IMR-90 (cell line): ENCODE results near the gene AGAP1. TPM values are rescaled to one million over a fixed set of nuclear protein-coding genes. Genes with fewer than 3 reads are reported as not detected.
A peak's percentile ranks its signal among the peaks of the same experiment; 100 is the strongest.

Experiments used
- ATAC-seq: fragments of 200-7000 bp; cut with Tn5 transposase; 2 replicates; pipeline ENCODE4 v1.9.1; 2020; ENCODE audit warnings: low read depth, mild to moderate bottlenecking, moderate library complexity
- BruUV-seq: library from RNA; stranded (reverse); fragments of 400-500 nt; replicated peaks from 2 replicates; lab custom pipeline; 2021; lab: Mats Ljungman, UMichigan
- CTCF ChIA-PET: fragments of 300-600 bp; formaldehyde crosslinking; extraction: SDS; loops from one replicate; lab custom pipeline; 2021; ENCODE audit warnings: antibody characterized with exemption; lab: Yijun Ruan, JAX
- POLR2A ChIA-PET: fragments of 300-600 bp; sonication (Branson Sonifier 250); formaldehyde crosslinking; loops from one replicate; lab custom pipeline; 2022; ENCODE audit warnings: antibody characterized with exemption; ENCODE audit not compliant: unreplicated experiment; lab: Charles Lee
- DNase-seq: peaks from one replicate; pipeline ENCODE4 v3.0.0; 2013
- H2AFZ ChIP-seq: replicated peaks from 2 replicates; pipeline ENCODE3; 2013; ENCODE audit warnings: low read length, mild to moderate bottlenecking; ENCODE audit not compliant: poor library complexity
- H2AK5ac ChIP-seq: 2 replicates; pipeline ENCODE4 v1.6.1; 2013; ENCODE audit warnings: low read depth, low read length, inconsistent platforms
- H2AK9ac ChIP-seq: replicated peaks from 2 replicates; pipeline ENCODE3; 2013; ENCODE audit warnings: mild to moderate bottlenecking, low read depth, low read length, moderate library complexity; ENCODE audit not compliant: poor library complexity
- H2BK120ac ChIP-seq: 2 replicates; pipeline ENCODE4 v1.6.1; 2013; ENCODE audit warnings: low read depth, low read length, inconsistent platforms
- H2BK15ac ChIP-seq: 3 replicates; pipeline ENCODE4 v1.6.1; 2013; ENCODE audit warnings: low read depth, low read length, inconsistent platforms
- H2BK20ac ChIP-seq: 2 replicates; pipeline ENCODE4 v1.6.1; 2013; ENCODE audit warnings: low read depth, mild to moderate bottlenecking, inconsistent platforms, low read length, moderate library complexity
- H2BK5ac ChIP-seq: 2 replicates; pipeline ENCODE4 v1.6.1; 2013; ENCODE audit warnings: mild to moderate bottlenecking, low read depth, low read length, inconsistent platforms; ENCODE audit not compliant: poor library complexity, severe bottlenecking
- H3K14ac ChIP-seq: replicated peaks from 2 replicates; pipeline ENCODE4 v1.6.1; 2013; ENCODE audit warnings: low read depth, low read length, inconsistent platforms
- H3K18ac ChIP-seq: 2 replicates; pipeline ENCODE4 v1.6.1; 2013; ENCODE audit warnings: low read depth, low read length, control low read depth
- H3K23ac ChIP-seq: 2 replicates; pipeline ENCODE4 v1.6.1; 2013; ENCODE audit warnings: low read depth, low read length, inconsistent platforms
- H3K27ac ChIP-seq: 2 replicates; pipeline ENCODE4 v1.5.1; 2013; ENCODE audit warnings: mild to moderate bottlenecking, control low read depth, low read length; ENCODE audit not compliant: insufficient read depth
- H3K27me3 ChIP-seq: 2 replicates; pipeline ENCODE4 v1.6.1; 2013; ENCODE audit warnings: low read length; ENCODE audit not compliant: control insufficient read depth, insufficient read depth
- H3K36me3 ChIP-seq: 2 replicates; pipeline ENCODE4 v1.6.1; 2013; ENCODE audit warnings: low read length, mixed read lengths; ENCODE audit not compliant: control insufficient read depth, insufficient read depth
- H3K4ac ChIP-seq: 2 replicates; pipeline ENCODE4 v1.6.1; 2013; ENCODE audit warnings: low read depth, low read length, inconsistent platforms
- H3K4me1 ChIP-seq: 2 replicates; pipeline ENCODE4 v1.6.1; 2013; ENCODE audit warnings: low read length, mixed read lengths; ENCODE audit not compliant: control insufficient read depth, insufficient read depth
- H3K4me2 ChIP-seq: 2 replicates; pipeline ENCODE4 v1.6.1; 2013; ENCODE audit warnings: low read depth, mild to moderate bottlenecking, control low read depth, low read length, moderate library complexity
- H3K4me3 ChIP-seq: 2 replicates; pipeline ENCODE4 v1.5.1; 2013; ENCODE audit warnings: low read depth, mild to moderate bottlenecking, control low read depth, low read length, moderate library complexity; ENCODE audit not compliant: insufficient read depth
- H3K56ac ChIP-seq: 2 replicates; pipeline ENCODE4 v1.6.1; 2013; ENCODE audit warnings: low read length, inconsistent platforms; ENCODE audit not compliant: insufficient read depth; ENCODE audit errors: extremely low read depth
- H3K79me1 ChIP-seq, 2 experiments: 2 replicates each; pipeline ENCODE4 v1.6.1; 2013; ENCODE audit warnings: low read length in 2 of 2, inconsistent platforms in 1 of 2, low read depth in 1 of 2
- H3K9ac ChIP-seq: 2 replicates; pipeline ENCODE4 v1.6.1; 2013; ENCODE audit warnings: low read depth, low read length, control low read depth
- H3K9me1 ChIP-seq: 2 replicates; pipeline ENCODE4 v1.6.1; 2013; ENCODE audit warnings: low read length, inconsistent platforms; ENCODE audit not compliant: insufficient read depth
- H3K9me3 ChIP-seq: 2 replicates; pipeline ENCODE4 v1.6.1; 2013; ENCODE audit warnings: low read length; ENCODE audit not compliant: control insufficient read depth, insufficient read depth
- H4K20me1 ChIP-seq: 2 replicates; pipeline ENCODE4 v1.6.1; 2013; ENCODE audit warnings: low read length, inconsistent platforms; ENCODE audit not compliant: insufficient read depth
- H4K5ac ChIP-seq: 2 replicates; pipeline ENCODE4 v1.6.1; 2013; ENCODE audit warnings: mild to moderate bottlenecking, low read depth, low read length, control low read depth
- H4K8ac ChIP-seq, 2 experiments: 2 replicates each; pipeline ENCODE4 v1.6.1; 2013; ENCODE audit warnings: low read depth in 2 of 2, low read length in 2 of 2, control low read depth in 1 of 2, inconsistent platforms in 1 of 2
- H4K91ac ChIP-seq: 2 replicates; pipeline ENCODE4 v1.6.1; 2013; ENCODE audit warnings: low read depth, low read length, inconsistent platforms; ENCODE audit not compliant: insufficient read depth
- BHLHE40 ChIP-seq: fragments of 150-350 bp; IDR thresholded peaks from 2 replicates; pipeline ENCODE4 v1.6.1; 2016; ENCODE audit warnings: mild to moderate bottlenecking, low read depth, low read length
- CEBPB ChIP-seq: IDR thresholded peaks from 2 replicates; pipeline ENCODE4 v1.6.1; 2012; ENCODE audit warnings: low read depth, low read length, improper control_type of control experiment
- CTCF ChIP-seq: conservative IDR thresholded peaks from 2 replicates; pipeline ENCODE4 v1.5.1; 2012; ENCODE audit warnings: mild to moderate bottlenecking, low read depth, low read length, improper control_type of control experiment
- FOS ChIP-seq: fragments of 150-350 bp; IDR thresholded peaks from 2 replicates; pipeline ENCODE4 v1.6.1; 2016; ENCODE audit warnings: low read depth, low read length
- MAFK ChIP-seq: IDR thresholded peaks from 2 replicates; pipeline ENCODE4 v1.6.1; 2012; ENCODE audit warnings: low read depth, low read length, improper control_type of control experiment
- MAZ ChIP-seq: IDR thresholded peaks from 2 replicates; pipeline ENCODE4 v1.6.1; 2012; ENCODE audit warnings: low read depth, mild to moderate bottlenecking, low read length, improper control_type of control experiment, moderate library complexity, borderline replicate concordance
- MXI1 ChIP-seq: IDR thresholded peaks from 2 replicates; pipeline ENCODE4 v1.6.1; 2012; ENCODE audit warnings: low read depth, mild to moderate bottlenecking, low read length, moderate library complexity, borderline replicate concordance
- POLR2A ChIP-seq: IDR thresholded peaks from 2 replicates; pipeline ENCODE4 v1.6.1; 2012; ENCODE audit warnings: mild to moderate bottlenecking, low read depth, low read length
- RAD21 ChIP-seq: IDR thresholded peaks from 2 replicates; pipeline ENCODE4 v1.6.1; 2012; ENCODE audit warnings: low read length, improper control_type of control experiment
- RCOR1 ChIP-seq: IDR thresholded peaks from 2 replicates; pipeline ENCODE4 v1.6.1; 2012; ENCODE audit warnings: mild to moderate bottlenecking, low read length, improper control_type of control experiment; ENCODE audit not compliant: insufficient replicate concordance
- RFX5 ChIP-seq: IDR thresholded peaks from 2 replicates; pipeline ENCODE4 v1.8.0; 2012; ENCODE audit warnings: low read depth, mild to moderate bottlenecking, low read length, moderate library complexity
- SMC3 ChIP-seq: fragments of 150-350 bp; IDR thresholded peaks from 2 replicates; pipeline ENCODE4 v1.6.1; 2016; ENCODE audit warnings: low read depth, mild to moderate bottlenecking, antibody characterized with exemption, low read length, moderate library complexity
- WGBS, 2 experiments: methylation state at CpG; one replicate each; pipeline versions ENCODE4 v1.1.5 to v1.1.7; 2013; ENCODE audit warnings: missing lambda C conversion rate in 2 of 2; ENCODE audit not compliant: insufficient read length in 1 of 2; ENCODE audit errors: extremely low coverage in 2 of 2; 5-methylcytosine and 5-hydroxymethylcytosine counted together
- dilution Hi-C: fragments of 300-500 bp; cut with HindIII; formaldehyde crosslinking; loops from one replicate; pipeline ENCODE4 v1.14.3; 2018; ENCODE audit warnings: low sequenced_read_pairs; ENCODE audit not compliant: unreplicated experiment
- in situ Hi-C: fragments of 300-500 bp; cut with MboI; formaldehyde crosslinking; loops from 3 replicates; pipeline ENCODE4 v1.14.3; 2019; ENCODE audit warnings: low sequenced_read_pairs, inconsistent platforms, mixed read lengths
- intact Hi-C: fragments of 100-400 bp; cut with micrococcal nuclease; formaldehyde crosslinking; loops from 2 replicates; pipeline ENCODE4 v1.10.0; 2022
- polyA plus RNA-seq, 3 experiments: library from polyadenylated mRNA; depleted of rRNA; stranded (reverse); fragments of >200 nt; gene quantifications; 2 replicates each; pipeline ENCODE4 v1.2.3, GENCODE V29; 2012; ENCODE audit warnings: low replicate concordance in 1 of 3
- total RNA-seq: library from RNA; depleted of rRNA; stranded (reverse); fragments of >200 nt; gene quantifications from 2 replicates; pipeline ENCODE4 v1.2.3, GENCODE V29; 2012
- TF ChIP-seq, protein P1 (sequence below): fragments of 150-350 bp; IDR thresholded peaks from 2 replicates; pipeline ENCODE4 v1.6.1; 2017; ENCODE audit warnings: mild to moderate bottlenecking, antibody characterized with exemption, low read length, low read depth
- TF ChIP-seq, protein P2 (sequence below): fragments of 150-350 bp; IDR thresholded peaks from 2 replicates; pipeline ENCODE4 v1.6.1; 2016; ENCODE audit warnings: low read depth, mild to moderate bottlenecking, low read length, moderate library complexity, borderline replicate concordance

AGAP1 gene
- total and polyA plus RNA-seq, 2 of the 4 experiments (the other 2 are of a cell fraction), result 15.1 to 16.4 TPM

DNA sequence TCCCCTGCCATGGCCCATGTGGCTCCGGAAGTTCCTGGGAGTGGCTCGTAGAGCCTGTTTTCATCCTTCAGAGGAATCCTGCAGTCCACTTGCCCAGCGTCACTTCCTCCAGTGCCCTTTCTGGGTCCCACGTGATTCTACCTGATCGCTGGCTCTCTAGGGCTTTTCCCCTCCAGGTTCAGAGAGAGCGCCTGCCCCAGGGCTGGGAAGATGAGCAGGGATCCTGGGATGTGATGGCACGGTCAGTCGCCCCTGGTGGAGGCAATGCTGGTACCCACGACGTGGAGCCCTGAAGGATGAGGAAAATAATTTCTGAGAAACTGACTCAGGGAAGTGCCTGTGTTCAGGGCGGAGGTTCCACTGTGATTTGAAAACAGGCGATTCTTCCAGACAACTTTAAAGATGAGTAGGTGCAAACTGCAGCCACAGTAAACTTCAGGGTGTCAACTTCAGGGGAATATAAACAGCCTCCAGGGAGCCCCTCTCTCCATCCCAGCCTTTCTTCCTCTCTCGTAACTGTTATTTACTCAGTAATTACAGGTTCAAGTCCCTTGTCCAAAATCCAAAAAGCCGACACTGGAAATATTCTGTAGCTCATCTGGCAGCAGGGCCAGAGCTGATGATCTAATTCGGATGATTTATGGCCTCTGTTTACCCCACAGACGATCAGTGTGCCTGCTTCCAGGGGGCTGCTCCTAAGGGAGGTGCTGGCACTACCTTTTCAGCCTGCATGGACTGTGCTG, 105.9 kb downstream of the AGAP1 start:
- CTCF ChIA-PET, result interaction anchor here (3.1 kb wide), 1 partner anchor 71 kb away, joined by 8 read pairs; no protein-coding TSS in a partner anchor
- TF ChIP-seq, protein P1, sequence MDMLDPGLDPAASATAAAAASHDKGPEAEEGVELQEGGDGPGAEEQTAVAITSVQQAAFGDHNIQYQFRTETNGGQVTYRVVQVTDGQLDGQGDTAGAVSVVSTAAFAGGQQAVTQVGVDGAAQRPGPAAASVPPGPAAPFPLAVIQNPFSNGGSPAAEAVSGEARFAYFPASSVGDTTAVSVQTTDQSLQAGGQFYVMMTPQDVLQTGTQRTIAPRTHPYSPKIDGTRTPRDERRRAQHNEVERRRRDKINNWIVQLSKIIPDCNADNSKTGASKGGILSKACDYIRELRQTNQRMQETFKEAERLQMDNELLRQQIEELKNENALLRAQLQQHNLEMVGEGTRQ, result no peak
- TF ChIP-seq BHLHE40 (no peak), RAD21 (no peak), CEBPB (no peak), RCOR1 (no peak), POLR2A (no peak), MAFK (no peak), CTCF (no peak), FOS (no peak), MAZ (no peak), MXI1 (no peak), RFX5 (no peak), SMC3 (no peak)
- TF ChIP-seq, protein P2, sequence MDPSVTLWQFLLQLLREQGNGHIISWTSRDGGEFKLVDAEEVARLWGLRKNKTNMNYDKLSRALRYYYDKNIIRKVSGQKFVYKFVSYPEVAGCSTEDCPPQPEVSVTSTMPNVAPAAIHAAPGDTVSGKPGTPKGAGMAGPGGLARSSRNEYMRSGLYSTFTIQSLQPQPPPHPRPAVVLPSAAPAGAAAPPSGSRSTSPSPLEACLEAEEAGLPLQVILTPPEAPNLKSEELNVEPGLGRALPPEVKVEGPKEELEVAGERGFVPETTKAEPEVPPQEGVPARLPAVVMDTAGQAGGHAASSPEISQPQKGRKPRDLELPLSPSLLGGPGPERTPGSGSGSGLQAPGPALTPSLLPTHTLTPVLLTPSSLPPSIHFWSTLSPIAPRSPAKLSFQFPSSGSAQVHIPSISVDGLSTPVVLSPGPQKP, result no peak

More for the DNA sequence above, 105.9 kb downstream of the AGAP1 start:
- no peaks in the 10 kb centered on the region for H3K27me3 ChIP-seq
- in situ Hi-C loops (loop anchor here (5.0 to 25.0 kb wide), 4 partner anchors 68 to 1062 kb away; partner anchors contain the start of gene GBX2), dilution Hi-C loops (no loop called here), intact Hi-C loops (loop anchor here (10.0 kb wide), 2 partner anchors 165 to 335 kb away; no protein-coding TSS in a partner anchor)
- BruUV-seq, result no TSS peak
- peak overlapping the region; percentile 38; the same call in 1 of the 2 replicates for H2AK5ac ChIP-seq
- H2BK15ac ChIP-seq, result no peak overlapping the region; the same call in 2 of the 3 replicates
- 79% methylated on average over 4 of the region's 16 CpGs; no CpG with 5 or more reads in 1 of the 2 experiments for WGBS, 2 experiments
- H4K20me1 ChIP-seq, result peaks cover 60% of the 10 kb centered on the region
- H2AK9ac ChIP-seq, result no peak overlapping the region
- H3K4ac ChIP-seq, result peak overlapping the region; percentile 18; the same call in 1 of the 2 replicates
- no peak overlapping the region for H4K91ac ChIP-seq
- H3K56ac ChIP-seq, result no peak overlapping the region
- H2BK5ac ChIP-seq, result no peak overlapping the region
- no peaks in the 10 kb centered on the region for H3K9me3 ChIP-seq
- ATAC-seq (no peak), DNase-seq (no peak)
- H3K79me1 ChIP-seq, result peaks cover 12 to 60% of the 10 kb centered on the region in 2 experiments; a peak in 3 of 4 replicates
- POLR2A ChIA-PET, result no interaction called here
- H4K5ac ChIP-seq, result no peak overlapping the region
- H3K4me3 ChIP-seq, result no peak overlapping the region
- no peaks in the 10 kb centered on the region for H3K36me3 ChIP-seq
- peaks cover 4% of the 10 kb centered on the region for H3K4me1 ChIP-seq
- no peak overlapping the region for H3K27ac ChIP-seq
- no peak overlapping the region for H3K4me2 ChIP-seq
- no peak overlapping the region for H3K14ac ChIP-seq
- H3K9me1 ChIP-seq, result no peaks in the 10 kb centered on the region; the same call in 1 of the 2 replicates
- H3K9ac ChIP-seq, result no peak overlapping the region
- H2BK20ac ChIP-seq, result no peak overlapping the region
- H3K23ac ChIP-seq, result no peak overlapping the region
- no peak overlapping the region for H4K8ac ChIP-seq
- no peak overlapping the region for H3K18ac ChIP-seq
- H2BK120ac ChIP-seq, result no peak overlapping the region
- H2AFZ ChIP-seq, result no peak overlapping the region
